ENCODE measurements around the gene BACH2. TPM values are rescaled to one million over a fixed set of nuclear protein-coding genes. Genes with fewer than 3 reads are reported as not detected.
A peak's percentile ranks its signal among the peaks of the same experiment; 100 is the strongest.

BACH2 gene
- polyA plus RNA-seq, 1 donor (not counting 4 experiments of a cell fraction or from before 2014, with no cell fraction given), result 0.50 TPM

- no peak for DNase-seq (ENCODE audit: low read depth, low spot score)
- H3K27me3 ChIP-seq (ENCODE audit: control insufficient read depth, extremely low read depth, insufficient read depth, low read length), result no peaks in the 10 kb centered on the region
- peaks cover 14% of the 10 kb centered on the region for H3K4me1 ChIP-seq (ENCODE audit: control insufficient read depth, extremely low read depth, insufficient read depth, low read length)
- no peak overlapping the region for H3K9ac ChIP-seq (ENCODE audit: control insufficient read depth, extremely low read depth, insufficient read depth, low read length)
- TF ChIP-seq, protein P1, sequence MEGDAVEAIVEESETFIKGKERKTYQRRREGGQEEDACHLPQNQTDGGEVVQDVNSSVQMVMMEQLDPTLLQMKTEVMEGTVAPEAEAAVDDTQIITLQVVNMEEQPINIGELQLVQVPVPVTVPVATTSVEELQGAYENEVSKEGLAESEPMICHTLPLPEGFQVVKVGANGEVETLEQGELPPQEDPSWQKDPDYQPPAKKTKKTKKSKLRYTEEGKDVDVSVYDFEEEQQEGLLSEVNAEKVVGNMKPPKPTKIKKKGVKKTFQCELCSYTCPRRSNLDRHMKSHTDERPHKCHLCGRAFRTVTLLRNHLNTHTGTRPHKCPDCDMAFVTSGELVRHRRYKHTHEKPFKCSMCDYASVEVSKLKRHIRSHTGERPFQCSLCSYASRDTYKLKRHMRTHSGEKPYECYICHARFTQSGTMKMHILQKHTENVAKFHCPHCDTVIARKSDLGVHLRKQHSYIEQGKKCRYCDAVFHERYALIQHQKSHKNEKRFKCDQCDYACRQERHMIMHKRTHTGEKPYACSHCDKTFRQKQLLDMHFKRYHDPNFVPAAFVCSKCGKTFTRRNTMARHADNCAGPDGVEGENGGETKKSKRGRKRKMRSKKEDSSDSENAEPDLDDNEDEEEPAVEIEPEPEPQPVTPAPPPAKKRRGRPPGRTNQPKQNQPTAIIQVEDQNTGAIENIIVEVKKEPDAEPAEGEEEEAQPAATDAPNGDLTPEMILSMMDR (optimal IDR thresholded peaks at IDR 0.05 in 1 of 3, IDR thresholded peaks at IDR 0.05 in 1 of 3, conservative IDR thresholded peaks at IDR 0.05 in 1 of 3; ENCODE audit: extremely low read depth in 1 of 3, insufficient read depth in 2 of 3, low read length in 3 of 3), result no peak
- no peak for TF ChIP-seq EZH2 (IDR thresholded peaks at IDR 0.05; ENCODE audit: low read length)
- H3K9me3 ChIP-seq (ENCODE audit: control insufficient read depth, low read depth, low read length), result no peaks in the 10 kb centered on the region
- H3K36me3 ChIP-seq (ENCODE audit: control insufficient read depth in 2 of 2, extremely low read depth in 1 of 2, insufficient read depth in 2 of 2, low read length in 2 of 2), result no peaks in the 10 kb centered on the region
- H4K20me1 ChIP-seq (ENCODE audit: control insufficient read depth, extremely low read depth, insufficient read depth, low read length), result no peaks in the 10 kb centered on the region
- dilution Hi-C loops (cut with MboI; ENCODE audit: extremely low pct_ligation_motif_present, low sequenced_read_pairs), result no loop called here
- peak overlapping the region in 1 of 3 experiments; percentile 9 for H3K4me3 ChIP-seq (ENCODE audit: control insufficient read depth in 2 of 3, extremely low read depth in 1 of 3, insufficient read depth in 2 of 3, low read depth in 1 of 3, low read length in 3 of 3)
- H3K4me2 ChIP-seq (ENCODE audit: control insufficient read depth, extremely low read depth, insufficient read depth, low read depth, low read length), result peak overlapping the region; percentile 43
- no peaks in the 10 kb centered on the region for H3K79me2 ChIP-seq (ENCODE audit: control insufficient read depth, insufficient read depth, low read length)
- no peaks in the 10 kb centered on the region for H3K9me1 ChIP-seq (ENCODE audit: control insufficient read depth, extremely low read depth, insufficient read depth, low read length)
- no peak for FAIRE-seq
- H2AFZ ChIP-seq (ENCODE audit: control insufficient read depth, low read length), result peak overlapping the region; percentile 10
- no peak overlapping the region for H3K27ac ChIP-seq (ENCODE audit: control insufficient read depth, insufficient read depth, low read length)
Observed at GRCh38 chr6:90204327-90205056, 92.2 kb downstream of the BACH2 start.

DNA sequence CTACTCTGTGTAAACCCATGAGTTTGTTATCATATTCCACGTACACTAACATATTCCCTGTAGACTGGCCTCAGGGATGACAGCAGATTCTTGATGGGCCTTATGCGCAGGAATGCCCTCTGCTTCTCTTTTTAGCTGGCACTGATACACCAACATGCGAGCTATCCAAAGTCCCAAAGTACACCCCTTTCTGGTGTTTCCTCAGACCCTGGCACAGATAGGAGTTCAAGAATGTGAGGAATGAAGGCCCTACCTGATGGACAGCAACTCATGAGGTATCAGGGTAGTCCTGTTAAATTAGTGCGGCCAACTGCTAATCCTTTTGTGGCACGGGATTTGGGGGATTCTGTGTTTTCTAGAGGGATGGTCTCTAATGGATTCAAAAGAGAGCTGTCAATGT is 93.0 kb downstream of the BACH2 start:
- dilution Hi-C loops (cut with MboI; ENCODE audit: extremely low pct_ligation_motif_present, low sequenced_read_pairs), result no loop called here
- FAIRE-seq (no peak), DNase-seq (ENCODE audit: low read depth, low spot score) (no peak)
- H3K27me3 ChIP-seq (ENCODE audit: control insufficient read depth, extremely low read depth, insufficient read depth, low read length), result no peaks in the 10 kb centered on the region
- no peaks in the 10 kb centered on the region for H3K9me3 ChIP-seq (ENCODE audit: control insufficient read depth, low read depth, low read length)
- H3K79me2 ChIP-seq (ENCODE audit: control insufficient read depth, insufficient read depth, low read length), result no peaks in the 10 kb centered on the region
- H3K36me3 ChIP-seq (ENCODE audit: control insufficient read depth in 2 of 2, extremely low read depth in 1 of 2, insufficient read depth in 2 of 2, low read length in 2 of 2), result no peaks in the 10 kb centered on the region
- no peak overlapping the region for H3K4me2 ChIP-seq (ENCODE audit: control insufficient read depth, extremely low read depth, insufficient read depth, low read depth, low read length)
- no peaks in the 10 kb centered on the region for H4K20me1 ChIP-seq (ENCODE audit: control insufficient read depth, extremely low read depth, insufficient read depth, low read length)
- no peak overlapping the region for H2AFZ ChIP-seq (ENCODE audit: control insufficient read depth, low read length)
- no peaks in the 10 kb centered on the region for H3K9me1 ChIP-seq (ENCODE audit: control insufficient read depth, extremely low read depth, insufficient read depth, low read length)
- no peak overlapping the region for H3K9ac ChIP-seq (ENCODE audit: control insufficient read depth, extremely low read depth, insufficient read depth, low read length)
- peaks cover 14% of the 10 kb centered on the region for H3K4me1 ChIP-seq (ENCODE audit: control insufficient read depth, extremely low read depth, insufficient read depth, low read length)
- TF ChIP-seq EZH2 (IDR thresholded peaks at IDR 0.05; ENCODE audit: low read length), result no peak
- TF ChIP-seq, protein P1 (optimal IDR thresholded peaks at IDR 0.05 in 1 of 3, IDR thresholded peaks at IDR 0.05 in 1 of 3, conservative IDR thresholded peaks at IDR 0.05 in 1 of 3; ENCODE audit: extremely low read depth in 1 of 3, insufficient read depth in 2 of 3, low read length in 3 of 3), result no peak
- H3K27ac ChIP-seq (ENCODE audit: control insufficient read depth, insufficient read depth, low read length), result no peak overlapping the region
- no peak overlapping the region for H3K4me3 ChIP-seq (ENCODE audit: control insufficient read depth in 2 of 3, extremely low read depth in 1 of 3, insufficient read depth in 2 of 3, low read depth in 1 of 3, low read length in 3 of 3)

Data from keratinocyte (primary cell).